GM06990 (cell line): ENCODE results near the gene PRPH2.

Experiments used
- DNase-seq: peaks from one replicate; pipeline ENCODE4 v3.0.0-alpha.2; 2011; ENCODE audit not compliant: insufficient read length; ENCODE audit errors: extremely low read depth
- H3K27me3 ChIP-seq: replicated peaks from 2 replicates; pipeline ENCODE4 v1.6.0; 2011; ENCODE audit warnings: low read length; ENCODE audit not compliant: control insufficient read depth, insufficient read depth
- H3K36me3 ChIP-seq: 2 replicates; pipeline ENCODE4 v1.5.1; 2011; ENCODE audit warnings: low read length; ENCODE audit not compliant: control insufficient read depth, insufficient read depth
- H3K4me3 ChIP-seq: replicated peaks from 2 replicates; pipeline ENCODE4 v1.5.1; 2011; ENCODE audit warnings: low read depth, mild to moderate bottlenecking, control low read depth, low read length
- CTCF ChIP-seq: IDR thresholded peaks from 2 replicates; pipeline ENCODE4 v1.5.1; 2011; ENCODE audit warnings: low read length, control low read depth, mild to moderate bottlenecking, inconsistent platforms; ENCODE audit not compliant: insufficient read depth, poor library complexity, severe bottlenecking

Gene PRPH2

GRCh38 chr6:42764911-42765648, 42.7 kb upstream of the PRPH2 start:
- Histone ChIP-seq H3K36me3 (no peaks in the 10 kb centered on the region), H3K27me3 (no peaks in the 10 kb centered on the region), H3K4me3 (no peak overlapping the region)
- DNase-seq = no peak
- TF ChIP-seq CTCF = no peak

- no peaks in the 10 kb centered on the region for H3K27me3 ChIP-seq
- no peak for TF ChIP-seq CTCF
- DNase-seq = no peak
- H3K4me3 ChIP-seq = no peak overlapping the region
- H3K36me3 ChIP-seq = no peaks in the 10 kb centered on the region; the same call in 1 of the 2 replicates
These were observed 40.6 kb upstream of the PRPH2 start for GRCh38 chr6:42762950-42763349.

- no peaks in the 10 kb centered on the region for H3K27me3 ChIP-seq
- TF ChIP-seq CTCF = no peak
- H3K36me3 ChIP-seq = no peaks in the 10 kb centered on the region; the same call in 1 of the 2 replicates
- no peak for DNase-seq
- no peak overlapping the region for H3K4me3 ChIP-seq
These were observed 40.0 kb upstream of the PRPH2 start for GRCh38 chr6:42762426-42762859.

- no peaks in the 10 kb centered on the region for H3K27me3 ChIP-seq
- DNase-seq = no peak
- H3K4me3 ChIP-seq = no peak overlapping the region
- no peak for TF ChIP-seq CTCF
- H3K36me3 ChIP-seq = no peaks in the 10 kb centered on the region; the same call in 1 of the 2 replicates
These were observed 39.1 kb upstream of the PRPH2 start for GRCh38 chr6:42761287-42762067.

- TF ChIP-seq CTCF = no peak
- DNase-seq = no peak
These were observed 36.5 kb upstream of the PRPH2 start for GRCh38 chr6:42758756-42759430.

More at GRCh38 chr6:42758756-42759430, 36.5 kb upstream of the PRPH2 start:
- no peak overlapping the region for H3K4me3 ChIP-seq
- H3K27me3 ChIP-seq = no peaks in the 10 kb centered on the region
- H3K36me3 ChIP-seq = no peaks in the 10 kb centered on the region; the same call in none of the 2 replicates
